ENCODE results near the gene NEFH.
"Not testable (repeated sequence)": the region's sequence is repeated elsewhere in the genome, so short reads cannot be mapped to it uniquely, and the experiment has no call there.

NEFH gene, protein sequence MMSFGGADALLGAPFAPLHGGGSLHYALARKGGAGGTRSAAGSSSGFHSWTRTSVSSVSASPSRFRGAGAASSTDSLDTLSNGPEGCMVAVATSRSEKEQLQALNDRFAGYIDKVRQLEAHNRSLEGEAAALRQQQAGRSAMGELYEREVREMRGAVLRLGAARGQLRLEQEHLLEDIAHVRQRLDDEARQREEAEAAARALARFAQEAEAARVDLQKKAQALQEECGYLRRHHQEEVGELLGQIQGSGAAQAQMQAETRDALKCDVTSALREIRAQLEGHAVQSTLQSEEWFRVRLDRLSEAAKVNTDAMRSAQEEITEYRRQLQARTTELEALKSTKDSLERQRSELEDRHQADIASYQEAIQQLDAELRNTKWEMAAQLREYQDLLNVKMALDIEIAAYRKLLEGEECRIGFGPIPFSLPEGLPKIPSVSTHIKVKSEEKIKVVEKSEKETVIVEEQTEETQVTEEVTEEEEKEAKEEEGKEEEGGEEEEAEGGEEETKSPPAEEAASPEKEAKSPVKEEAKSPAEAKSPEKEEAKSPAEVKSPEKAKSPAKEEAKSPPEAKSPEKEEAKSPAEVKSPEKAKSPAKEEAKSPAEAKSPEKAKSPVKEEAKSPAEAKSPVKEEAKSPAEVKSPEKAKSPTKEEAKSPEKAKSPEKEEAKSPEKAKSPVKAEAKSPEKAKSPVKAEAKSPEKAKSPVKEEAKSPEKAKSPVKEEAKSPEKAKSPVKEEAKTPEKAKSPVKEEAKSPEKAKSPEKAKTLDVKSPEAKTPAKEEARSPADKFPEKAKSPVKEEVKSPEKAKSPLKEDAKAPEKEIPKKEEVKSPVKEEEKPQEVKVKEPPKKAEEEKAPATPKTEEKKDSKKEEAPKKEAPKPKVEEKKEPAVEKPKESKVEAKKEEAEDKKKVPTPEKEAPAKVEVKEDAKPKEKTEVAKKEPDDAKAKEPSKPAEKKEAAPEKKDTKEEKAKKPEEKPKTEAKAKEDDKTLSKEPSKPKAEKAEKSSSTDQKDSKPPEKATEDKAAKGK

DNA sequence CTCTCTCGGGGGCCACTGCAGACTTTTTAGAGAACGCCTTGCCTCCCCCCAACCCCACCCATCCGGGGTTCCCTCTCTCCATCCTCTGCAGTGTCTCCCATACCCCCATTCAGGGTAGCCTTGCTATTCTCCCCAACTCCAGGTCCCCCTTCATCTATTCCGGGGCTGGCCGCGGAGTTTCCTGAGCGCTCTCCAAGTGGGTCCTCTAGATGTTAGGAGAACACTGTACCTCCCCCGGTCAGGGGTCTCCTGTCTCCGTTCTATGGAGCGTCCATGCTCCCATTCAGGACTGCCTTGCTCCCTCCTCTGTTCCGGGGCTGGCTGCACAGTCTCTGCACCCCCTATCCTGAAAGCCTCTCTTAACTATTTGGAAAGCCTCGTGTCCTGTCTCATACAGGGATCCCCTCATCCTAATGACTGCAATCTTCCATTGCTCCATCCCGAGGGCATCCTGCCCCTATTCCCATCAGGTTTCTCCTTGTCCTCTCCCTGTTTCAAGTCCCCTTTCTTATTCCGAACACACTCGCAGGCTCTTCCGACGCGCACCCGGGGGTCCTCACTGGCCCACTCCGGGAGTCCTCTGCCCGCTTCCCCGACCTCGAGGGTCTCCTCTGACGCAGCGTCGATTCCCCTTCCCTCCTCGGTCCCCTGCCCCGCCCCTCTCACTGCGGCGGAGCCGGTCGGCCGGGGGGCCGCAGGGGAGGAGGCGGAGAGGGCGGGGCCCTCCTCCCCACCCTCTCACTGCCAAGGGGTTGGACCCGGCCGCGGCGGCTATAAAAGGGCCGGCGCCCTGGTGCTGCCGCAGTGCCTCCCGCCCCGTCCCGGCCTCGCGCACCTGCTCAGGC lies at the start of gene NEFH:
TSS of gene NEFH (plus strand) at position 802 of the 845 bp plus-strand sequence. CDS start 45 bp downstream, outside the sequence.
- DNase-seq = no peak

DNA sequence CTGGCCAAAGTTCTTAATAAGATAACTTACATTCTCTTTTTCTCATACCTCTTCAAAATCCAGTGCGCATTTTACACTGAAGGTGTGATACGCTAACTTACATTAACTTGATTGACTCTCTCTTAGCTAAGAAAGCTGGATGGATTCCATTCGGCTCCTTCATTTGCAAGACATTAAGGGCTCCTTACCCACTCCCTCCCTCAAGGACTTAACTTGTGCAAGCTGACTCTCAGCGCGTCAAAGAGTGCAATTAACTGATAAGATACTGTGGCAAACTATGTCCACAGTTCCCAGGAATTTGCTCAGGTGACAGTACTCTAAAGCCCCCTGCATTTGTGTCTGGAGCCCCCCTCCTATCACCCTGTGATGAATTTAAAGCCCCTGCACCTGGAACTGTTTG lies 48.0 kb upstream of the NEFH start:
- no peak for DNase-seq

DNA sequence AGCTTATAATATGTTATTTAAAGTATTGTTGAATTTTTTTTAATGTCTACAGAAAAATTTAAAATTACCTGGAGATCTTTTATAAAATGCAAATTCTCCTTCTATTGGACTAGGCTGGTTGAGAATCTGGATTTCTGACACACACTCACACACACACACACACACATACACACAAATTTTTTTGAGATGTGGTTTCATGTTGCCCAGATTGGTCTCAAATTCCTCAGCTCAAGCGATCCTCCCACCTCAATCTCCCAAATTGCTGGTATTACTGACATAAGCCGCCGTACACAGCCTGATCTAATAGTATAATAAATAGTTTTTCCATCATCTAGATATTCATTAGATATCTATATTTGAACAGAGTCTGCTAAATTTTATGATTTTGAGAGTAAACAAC lies 46.2 kb upstream of the NEFH start:
- DNase-seq = no peak

DNA sequence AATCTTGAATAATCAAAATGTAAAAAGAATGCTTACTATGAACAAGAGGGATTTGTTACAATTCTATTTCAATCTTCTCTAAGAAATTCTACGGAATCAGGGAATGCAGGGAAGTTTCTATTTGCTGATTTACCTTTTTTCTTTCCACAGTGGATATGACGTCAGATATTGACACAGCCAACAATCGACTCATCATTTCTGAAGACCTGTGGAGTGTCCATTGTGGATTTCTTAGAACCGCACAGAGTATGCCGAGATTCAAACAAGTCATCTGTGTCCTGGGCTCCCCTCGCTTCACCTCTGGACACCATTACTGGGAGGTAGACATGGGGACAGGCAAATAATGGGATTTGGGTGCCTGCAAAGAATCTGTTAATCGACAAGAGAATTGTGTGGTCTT lies 45.7 kb upstream of the NEFH start:
- no peak for DNase-seq

DNA sequence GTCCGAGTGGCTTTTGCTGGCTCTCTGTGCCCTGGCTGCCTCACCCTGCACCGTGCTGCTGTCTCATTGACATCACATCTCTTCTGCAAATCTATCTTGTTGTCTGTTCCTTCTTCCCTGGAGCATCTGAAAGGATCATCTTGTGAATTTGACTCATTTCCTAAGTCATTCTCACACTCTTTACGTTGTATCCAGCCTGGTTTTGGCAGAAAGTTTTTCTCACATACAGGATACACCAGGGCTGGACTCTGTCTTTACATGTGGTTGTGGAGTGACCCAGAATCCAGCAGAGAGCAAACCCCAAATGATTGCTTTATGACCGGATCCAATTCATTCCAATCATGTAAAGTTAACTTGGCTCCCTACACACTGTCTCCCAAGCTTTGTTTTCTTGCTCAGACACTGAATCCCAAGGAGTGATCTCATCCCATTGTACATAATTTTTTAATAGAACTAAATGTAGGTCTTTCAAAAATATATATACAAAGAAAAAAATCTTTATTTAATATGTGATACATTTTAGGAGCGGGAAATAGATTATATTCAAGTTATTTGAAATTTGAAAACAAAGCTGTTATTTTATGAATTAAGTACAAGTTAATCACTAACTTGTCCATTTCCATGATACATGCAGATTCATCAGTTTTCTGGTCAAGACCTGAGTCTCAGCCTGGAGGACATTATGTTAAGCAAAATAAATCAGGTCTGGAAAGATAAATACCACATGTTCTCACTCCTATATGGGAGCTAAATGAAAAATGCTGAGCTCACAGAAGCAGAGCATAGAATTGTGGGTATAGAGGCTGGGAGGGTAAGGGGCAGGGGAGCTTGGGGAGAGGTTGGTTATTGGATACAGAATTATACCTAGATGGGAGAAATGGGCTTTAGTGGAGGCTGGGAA lies 44.5 kb upstream of the NEFH start:
- no peak for DNase-seq

DNA sequence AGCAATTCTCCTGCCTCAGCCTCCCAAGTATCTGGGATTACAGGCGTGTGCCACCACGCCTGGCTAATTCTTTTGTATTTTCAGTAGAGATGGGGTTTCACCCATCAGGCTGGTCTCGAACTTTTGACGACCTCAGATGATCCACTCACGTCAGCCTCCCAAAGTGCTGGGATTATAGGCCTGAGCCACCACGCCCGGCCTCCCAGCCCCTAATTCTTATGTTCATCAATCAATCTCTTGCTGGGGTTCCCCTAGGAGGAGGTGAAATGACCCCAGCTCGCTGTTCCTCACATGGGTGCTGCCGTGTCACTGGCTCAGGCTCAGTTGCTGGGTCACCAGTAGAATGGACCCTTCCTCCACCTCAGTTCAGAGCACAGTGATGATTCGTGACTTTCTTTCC lies 41.7 kb upstream of the NEFH start, which contains the start of gene RFPL1:
TSS of gene RFPL1 (plus strand) at position 301 of the 400 bp plus-strand sequence.
- DNase-seq = not testable (repeated sequence)

DNA sequence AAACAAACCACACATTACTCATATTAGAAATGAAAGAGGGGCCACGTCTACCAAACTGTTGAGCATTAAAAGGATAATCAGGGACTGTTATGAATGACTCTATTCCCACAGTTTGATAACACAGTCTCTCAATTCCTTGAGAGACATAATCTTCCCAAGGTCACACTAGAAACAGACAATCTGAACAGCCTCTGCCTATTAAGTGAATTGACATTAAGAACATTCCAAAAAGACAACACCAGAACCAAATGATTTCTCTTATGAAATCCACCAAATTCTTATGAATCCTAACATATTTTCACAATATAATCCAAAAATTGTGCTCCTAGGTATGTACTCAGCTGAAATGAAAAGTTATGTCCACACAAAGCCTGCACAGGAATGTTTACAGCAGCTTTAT lies 37.0 kb upstream of the NEFH start:
- DNase-seq = no peak

DNA sequence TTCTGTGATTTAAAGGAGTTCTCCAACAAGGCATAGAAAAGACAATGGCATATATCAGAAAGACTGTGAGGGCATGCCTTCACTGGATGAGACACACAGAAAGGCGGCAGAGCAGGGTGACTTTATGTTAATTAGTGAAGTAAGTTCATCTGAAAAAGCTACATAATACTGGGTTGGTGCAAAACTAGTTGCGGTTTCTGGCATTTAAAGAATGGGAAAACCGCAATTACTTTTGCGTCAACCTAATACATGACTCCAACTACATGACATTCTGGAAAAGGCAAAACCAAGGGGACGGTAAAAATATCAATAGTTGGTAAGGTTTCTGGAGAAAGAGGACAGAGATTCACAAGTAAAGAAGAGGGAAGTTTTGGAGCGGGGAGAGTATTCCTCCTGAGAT lies 36.6 kb upstream of the NEFH start:
- DNase-seq = no peak

DNA sequence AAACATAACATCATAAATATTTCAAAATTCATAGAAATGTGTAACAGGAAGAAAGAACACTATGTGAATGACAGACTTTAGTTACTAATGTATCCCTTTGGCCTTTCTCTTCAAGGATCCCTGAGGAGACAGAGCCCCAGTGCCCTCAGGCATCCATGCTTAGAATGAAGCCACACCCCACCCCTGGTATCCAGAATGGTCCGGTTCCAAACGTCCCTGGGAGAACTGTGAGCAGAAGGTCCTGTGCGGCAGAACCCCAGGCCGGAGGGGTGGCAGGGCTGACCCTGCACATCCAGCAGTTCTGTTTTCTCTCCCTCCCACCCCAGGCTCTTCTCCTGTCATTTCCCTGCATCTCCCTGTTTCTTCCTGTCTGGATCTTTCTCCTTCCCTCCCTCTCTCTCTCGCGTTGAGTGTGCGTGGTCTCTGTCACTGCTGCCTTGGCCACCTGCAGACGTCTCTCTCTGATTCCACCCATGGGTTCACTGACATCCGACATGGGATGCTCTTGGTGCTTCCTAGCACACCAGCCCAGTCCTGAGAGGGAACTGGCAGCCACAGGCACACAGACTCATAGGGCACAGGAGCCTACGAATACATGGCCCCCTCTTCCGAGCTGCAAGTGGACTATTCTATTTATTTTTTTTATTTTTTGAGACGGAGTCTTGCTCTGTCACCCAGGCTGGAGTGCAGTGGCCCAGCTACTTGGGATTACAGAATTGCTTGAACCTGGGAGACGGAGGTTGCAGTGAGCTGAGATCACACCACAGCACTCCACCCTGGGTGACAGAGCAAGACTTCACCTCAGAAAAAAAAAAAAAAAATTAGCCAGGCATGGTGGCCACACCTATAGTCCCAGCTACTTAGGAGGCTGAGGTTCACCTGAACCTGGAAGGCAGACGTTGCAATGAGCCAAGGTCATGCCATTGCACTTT lies 35.9 kb upstream of the NEFH start:
- no peak for DNase-seq

DNA sequence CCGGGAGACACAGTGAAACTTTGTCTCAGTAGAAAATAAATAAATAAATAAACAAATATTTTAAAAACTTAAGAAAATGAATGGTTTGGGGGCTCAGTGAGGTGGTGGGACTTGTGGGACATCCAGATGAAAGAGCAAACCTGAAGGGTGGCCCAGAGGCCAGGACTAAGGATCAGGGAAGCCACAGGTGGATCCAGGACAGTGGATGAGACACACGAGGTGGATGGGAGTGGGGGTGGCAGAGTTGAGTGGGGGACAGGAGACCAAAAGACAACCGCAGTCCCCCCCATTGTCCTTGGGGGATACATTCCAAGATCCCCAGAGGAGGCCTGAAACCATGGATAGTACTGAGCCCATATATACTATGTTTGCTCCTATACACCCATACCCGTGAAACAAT lies 34.5 kb upstream of the NEFH start:
- no peak for DNase-seq

DNA sequence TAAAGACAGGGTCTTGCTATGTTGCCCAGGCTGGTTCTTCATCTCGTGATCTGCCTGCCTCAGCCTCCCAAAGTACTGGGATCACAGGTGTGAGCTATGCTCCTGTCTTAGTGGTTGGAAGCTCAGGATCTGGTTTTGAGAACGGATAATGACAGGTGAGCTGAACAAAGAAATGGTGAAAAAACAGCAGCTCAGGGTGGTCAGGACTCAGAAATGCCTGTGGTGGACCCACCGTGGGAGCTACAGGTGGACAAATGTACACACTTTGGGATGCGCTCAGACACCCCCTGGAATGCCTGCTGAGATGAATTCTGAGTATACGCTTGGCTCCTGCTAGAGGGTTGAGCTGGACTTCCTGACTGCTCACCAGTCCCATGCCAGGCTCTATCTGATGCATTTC lies 32.1 kb upstream of the NEFH start:
- DNase-seq = no peak

DNA sequence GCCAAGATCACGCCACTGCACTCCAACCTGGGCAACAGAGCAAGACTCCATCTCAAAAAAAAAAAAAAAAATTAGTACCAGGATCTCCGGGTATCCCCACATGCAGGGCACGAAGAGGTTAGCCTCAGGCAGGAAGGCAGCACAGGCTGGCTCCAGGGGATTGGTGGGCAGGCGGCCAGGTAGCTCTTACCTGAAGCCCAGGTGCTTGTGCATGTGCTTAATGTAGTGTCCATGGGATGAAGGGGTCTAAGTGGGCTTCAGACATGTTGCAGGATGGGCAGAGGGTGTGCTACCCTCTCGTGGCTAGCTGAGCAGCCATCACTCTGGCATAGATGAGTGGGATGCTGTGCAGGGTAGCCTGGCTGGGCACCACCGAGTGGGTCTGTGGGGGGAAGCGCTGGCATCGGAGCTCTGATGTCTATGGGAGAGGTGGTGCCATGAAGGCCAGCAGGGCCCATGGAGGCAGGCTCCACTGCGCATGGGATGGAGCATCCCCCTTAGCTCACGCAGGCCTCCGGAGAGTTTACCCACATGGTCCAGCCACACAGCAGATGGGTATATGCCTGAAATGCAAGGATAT lies 30.6 kb upstream of the NEFH start:
- no peak for DNase-seq

DNA sequence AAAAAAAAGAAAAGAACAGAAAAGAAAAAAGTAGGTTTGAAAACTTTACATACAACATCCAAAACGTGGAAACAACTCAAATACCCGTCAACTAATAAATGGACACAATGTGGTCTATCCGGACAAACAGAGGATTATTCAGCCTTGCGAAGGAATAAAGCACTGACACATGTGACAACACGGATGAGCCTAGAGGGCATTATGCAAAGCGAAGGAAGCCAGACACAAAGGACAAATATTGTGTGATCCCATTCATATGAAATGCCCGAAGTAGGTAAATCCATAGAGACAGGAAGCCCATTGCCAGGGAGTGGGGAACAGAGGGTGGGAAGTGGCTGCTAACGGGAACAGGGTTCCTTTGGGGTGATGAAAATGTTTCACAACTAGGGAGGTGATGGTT lies 29.8 kb upstream of the NEFH start:
- no peak for DNase-seq

DNA sequence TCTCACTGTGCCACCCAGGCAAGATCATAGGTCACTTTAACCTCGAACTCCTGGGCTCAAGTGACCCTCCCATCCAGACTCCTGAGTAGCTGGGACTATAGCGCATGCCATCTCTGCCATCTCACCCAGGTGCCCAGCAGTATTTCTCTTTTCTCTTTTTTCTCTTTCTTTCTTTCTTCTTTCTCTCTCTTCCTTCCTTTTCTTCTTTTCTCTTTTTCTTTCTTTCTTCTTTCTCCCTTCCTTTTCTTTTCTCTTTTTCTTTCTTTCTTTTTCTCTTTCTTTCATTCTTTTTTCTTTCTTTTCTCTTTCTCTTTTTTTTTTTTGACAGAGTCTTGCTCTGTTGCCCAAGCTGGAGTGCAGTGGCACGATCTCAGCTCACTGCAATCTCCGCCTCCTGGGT lies 28.2 kb upstream of the NEFH start:
- no peak for DNase-seq

DNA sequence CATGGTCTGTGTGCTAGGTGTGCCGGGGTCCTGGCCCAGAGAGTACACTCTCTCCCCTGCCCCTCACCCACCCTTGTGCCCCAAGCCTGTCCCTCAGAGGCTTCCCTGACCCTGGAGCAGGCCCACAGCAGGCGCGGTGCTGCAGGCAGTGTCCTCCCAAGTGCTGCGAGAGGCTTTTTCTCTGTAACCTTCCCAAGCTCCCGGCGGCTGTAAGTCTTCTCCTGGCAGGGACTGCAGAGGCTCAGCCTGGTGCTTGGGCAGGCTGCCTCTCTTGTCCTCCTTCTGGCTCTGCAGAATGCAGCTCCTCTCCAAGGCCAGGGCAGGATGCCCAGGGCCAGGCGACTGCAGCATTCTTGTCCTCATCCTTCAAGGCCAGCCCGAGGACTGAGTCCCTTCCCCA lies 25.7 kb upstream of the NEFH start:
- no peak for DNase-seq

DNA sequence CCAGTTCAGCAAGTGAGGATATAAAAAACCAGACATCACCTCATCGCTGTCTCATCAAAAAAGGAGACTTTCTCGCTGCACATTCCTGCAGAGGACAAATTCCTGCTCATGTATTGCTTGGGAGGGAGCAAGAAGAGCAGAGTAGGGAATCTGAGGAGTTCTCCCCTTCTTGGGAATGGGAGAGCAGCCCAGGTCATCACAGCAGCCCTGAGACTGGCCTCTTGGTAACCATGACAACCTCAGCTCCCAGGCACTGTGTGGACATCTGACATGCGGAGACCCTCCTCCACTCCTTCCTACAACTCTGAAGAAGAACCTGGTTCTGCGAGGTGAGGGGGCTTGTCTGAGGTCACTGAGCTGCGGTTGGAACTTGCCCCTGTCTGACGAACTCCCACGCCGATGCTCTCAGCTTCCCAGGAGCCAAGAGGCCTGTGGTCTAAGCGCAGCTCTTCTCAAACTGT lies 23.8 kb upstream of the NEFH start:
- no peak for DNase-seq

DNA sequence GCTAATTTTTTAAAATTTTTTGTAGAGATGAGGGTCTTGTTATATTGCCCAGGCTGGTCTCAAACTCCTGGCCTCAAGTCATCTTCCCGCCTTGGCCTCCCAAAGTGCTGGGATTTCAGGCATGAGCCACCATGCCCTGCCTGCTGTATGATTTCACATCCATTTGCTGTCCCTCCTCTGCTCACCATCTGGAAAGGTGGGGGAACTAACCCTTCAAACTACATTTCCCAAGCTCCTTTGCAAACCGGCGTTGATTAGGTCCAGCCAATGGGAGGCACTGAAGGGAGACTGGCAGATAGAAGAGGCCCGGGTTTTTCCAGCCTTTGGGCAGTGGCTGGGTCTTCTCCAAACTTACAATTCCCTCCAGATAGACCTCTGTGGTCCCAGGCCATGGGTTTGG lies 22.3 kb upstream of the NEFH start:
- DNase-seq = peak in 1 of 2 experiments; percentile 14

DNA sequence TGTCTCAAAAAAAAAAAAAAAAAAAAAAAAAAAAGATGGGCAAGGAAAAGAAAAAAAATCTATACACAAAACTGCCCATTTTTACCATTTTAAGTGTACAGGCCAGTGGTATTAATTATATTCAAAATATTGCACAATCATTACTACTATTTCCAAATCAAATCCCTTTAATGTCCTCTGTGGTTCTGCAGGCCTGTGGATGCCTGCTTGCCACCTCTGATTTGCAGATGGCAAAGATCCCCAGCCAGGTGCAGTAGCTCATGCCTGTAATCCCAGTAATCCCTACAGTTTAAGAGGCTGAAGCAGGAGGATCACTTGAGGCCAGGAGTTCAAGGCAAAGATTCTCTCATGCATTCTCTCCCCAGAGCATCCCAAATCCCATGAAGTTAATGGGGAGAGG lies 21.5 kb upstream of the NEFH start:
- no peak for DNase-seq

DNA sequence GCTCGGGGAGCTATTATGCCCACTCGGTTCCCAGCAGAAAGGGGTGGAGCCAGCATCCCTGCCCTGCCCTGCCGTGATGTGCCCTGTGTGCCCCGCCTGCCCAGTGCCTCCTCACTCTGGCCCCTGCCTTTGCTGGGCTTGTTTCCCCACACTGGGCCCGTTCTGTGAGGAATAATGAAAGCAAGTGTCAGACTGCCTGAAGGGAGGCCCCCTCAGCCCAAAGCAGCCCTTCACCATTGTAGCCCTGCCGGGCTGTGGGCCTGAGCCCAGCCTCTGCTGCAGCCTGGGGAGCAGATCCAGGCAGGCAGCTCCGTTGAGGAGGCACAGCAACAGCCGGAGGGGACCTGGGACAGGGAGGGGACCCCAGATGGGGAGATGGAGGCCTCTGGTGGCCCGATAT lies 20.2 kb upstream of the NEFH start:
- no peak for DNase-seq

DNA sequence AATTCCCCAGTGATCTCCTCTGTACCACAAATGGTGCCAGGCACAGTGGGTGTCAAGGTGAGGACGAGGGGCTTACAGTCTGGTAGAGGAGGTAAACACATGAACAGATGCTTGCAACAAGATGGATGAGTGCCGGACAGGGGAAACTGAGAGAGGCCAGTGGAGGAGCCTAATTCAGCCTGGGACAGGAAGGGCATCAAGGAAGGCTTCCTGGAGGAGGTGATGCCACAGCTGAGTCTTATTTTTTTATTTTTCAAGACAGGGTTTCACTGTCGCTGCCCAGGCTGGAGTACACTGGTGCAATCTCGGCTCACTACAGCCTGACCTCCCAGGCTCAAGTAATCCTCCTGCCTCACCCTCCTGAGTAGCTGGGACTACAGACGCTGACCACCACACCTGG lies 18.8 kb upstream of the NEFH start:
- DNase-seq = no peak
